Keratinocyte (primary cell): Measurements from ENCODE around the gene CMAS. TPM values are rescaled to one million over a fixed set of nuclear protein-coding genes. Genes with fewer than 3 reads are reported as not detected.
"Not testable (repeated sequence)": the region's sequence is repeated elsewhere in the genome, so short reads cannot be mapped to it uniquely, and the experiment has no call there.

Experiments used
- DNase-seq: peaks from one replicate; pipeline ENCODE4 v3.0.0-alpha.2; 2011; ENCODE audit warnings: low read depth, missing footprints, low spot score
- FAIRE-seq: peaks from 2 replicates; lab custom pipeline; 2011; peaks lifted over from hg19 to GRCh38; lab: Jason Lieb, UNC
- H2AFZ ChIP-seq: 2 replicates; pipeline ENCODE4 v1.6.0; 2012; ENCODE audit warnings: low read length, control low read depth, inconsistent platforms; ENCODE audit not compliant: control insufficient read depth
- H3K27ac ChIP-seq: 2 replicates; pipeline ENCODE4 v1.5.1; 2011; ENCODE audit warnings: low read length; ENCODE audit not compliant: control insufficient read depth, insufficient read depth
- H3K27me3 ChIP-seq: 3 replicates; pipeline ENCODE4 v1.6.0; 2011; ENCODE audit warnings: low read length; ENCODE audit not compliant: control insufficient read depth, insufficient read depth; ENCODE audit errors: extremely low read depth
- H3K36me3 ChIP-seq, 2 experiments: 2 replicates in 1 of 2; 3 replicates in 1 of 2; pipeline ENCODE4 v1.5.1; 2011; ENCODE audit warnings: low read length in 2 of 2, mild to moderate bottlenecking in 1 of 2; ENCODE audit not compliant: control insufficient read depth in 2 of 2, insufficient read depth in 2 of 2; ENCODE audit errors: extremely low read depth in 1 of 2
- H3K4me1 ChIP-seq: 3 replicates; pipeline ENCODE4 v1.5.1; 2011; ENCODE audit warnings: low read length; ENCODE audit not compliant: control insufficient read depth, insufficient read depth; ENCODE audit errors: extremely low read depth
- H3K4me2 ChIP-seq: 3 replicates; pipeline ENCODE4 v1.6.0; 2011; ENCODE audit warnings: low read depth, low read length; ENCODE audit not compliant: control insufficient read depth, insufficient read depth; ENCODE audit errors: extremely low read depth
- H3K4me3 ChIP-seq, 3 experiments: fragments of 200-600 bp in 1 of 3; sonication (generic) in 1 of 3; 2 replicates in 2 of 3; 3 replicates in 1 of 3; pipeline ENCODE4 v1.5.1; 2011 to 2016; ENCODE audit warnings: low read length in 3 of 3, mild to moderate bottlenecking in 3 of 3, control low read depth in 2 of 3, inconsistent platforms in 1 of 3, low read depth in 1 of 3, mixed read lengths in 1 of 3, mixed run types in 1 of 3, moderate library complexity in 1 of 3; ENCODE audit not compliant: control insufficient read depth in 2 of 3, insufficient read depth in 2 of 3; ENCODE audit errors: extremely low read depth in 1 of 3
- H3K79me2 ChIP-seq: 2 replicates; pipeline ENCODE4 v1.6.0; 2012; ENCODE audit warnings: low read length; ENCODE audit not compliant: control insufficient read depth, insufficient read depth
- H3K9ac ChIP-seq: 3 replicates; pipeline ENCODE4 v1.6.0; 2011; ENCODE audit warnings: low read length; ENCODE audit not compliant: control insufficient read depth, insufficient read depth; ENCODE audit errors: extremely low read depth
- H3K9me1 ChIP-seq: 3 replicates; pipeline ENCODE4 v1.6.0; 2011; ENCODE audit warnings: low read length; ENCODE audit not compliant: control insufficient read depth, insufficient read depth; ENCODE audit errors: extremely low read depth
- H3K9me3 ChIP-seq: 2 replicates; pipeline ENCODE4 v1.5.1; 2012; ENCODE audit warnings: low read depth, low read length; ENCODE audit not compliant: control insufficient read depth
- H4K20me1 ChIP-seq: 3 replicates; pipeline ENCODE4 v1.6.0; 2011; ENCODE audit warnings: low read length; ENCODE audit not compliant: control insufficient read depth, insufficient read depth; ENCODE audit errors: extremely low read depth
- CTCF ChIP-seq, 3 experiments: IDR thresholded peaks in 1 of 3; conservative IDR thresholded peaks in 1 of 3; optimal IDR thresholded peaks in 1 of 3; 2 replicates in 2 of 3; 3 replicates in 1 of 3; pipeline versions ENCODE3 to v1.5.1; 2011; ENCODE audit warnings: low read length in 3 of 3, mild to moderate bottlenecking in 3 of 3, moderate library complexity in 2 of 3, control low read depth in 1 of 3, inconsistent platforms in 1 of 3; ENCODE audit not compliant: insufficient read depth in 2 of 3; ENCODE audit errors: extremely low read depth in 1 of 3
- EZH2 ChIP-seq: IDR thresholded peaks from one replicate; pipeline ENCODE4 v1.6.1; 2012; ENCODE audit warnings: inconsistent platforms, mild to moderate bottlenecking, low read length, moderate library complexity
- dilution Hi-C: fragments of 300-500 bp; cut with MboI; formaldehyde crosslinking; loops from one replicate; pipeline ENCODE4 v1.7.0; 2020; ENCODE audit warnings: low sequenced_read_pairs; ENCODE audit not compliant: extremely low pct_ligation_motif_present
- polyA plus RNA-seq, 5 experiments: library from polyadenylated mRNA; depleted of rRNA in 3 of 5; stranded (reverse) in 3 of 5; stranded (forward) in 1 of 5; unstranded in 1 of 5; fragments of >200 nt; gene quantifications; 1 replicate in 1 of 5; 2 replicates in 3 of 5; 3 replicates in 1 of 5; pipeline versions ENCODE4 v1.2.1 to v1.2.3, GENCODE V29; 2011 to 2012; ENCODE audit warnings: missing spikeins in 2 of 5, low read depth in 1 of 5, low replicate concordance in 1 of 5

CMAS gene
- polyA plus RNA-seq, 1 donor (not counting 4 experiments of a cell fraction or from before 2014, with no cell fraction given): 55.0 TPM

- FAIRE-seq: no peak
- Histone ChIP-seq H2AFZ (no peak overlapping the region), H3K4me1 (no peaks in the 10 kb centered on the region)
Measured at GRCh38 chr12:21998782-21999181, 47.2 kb upstream of the CMAS start.

DNA sequence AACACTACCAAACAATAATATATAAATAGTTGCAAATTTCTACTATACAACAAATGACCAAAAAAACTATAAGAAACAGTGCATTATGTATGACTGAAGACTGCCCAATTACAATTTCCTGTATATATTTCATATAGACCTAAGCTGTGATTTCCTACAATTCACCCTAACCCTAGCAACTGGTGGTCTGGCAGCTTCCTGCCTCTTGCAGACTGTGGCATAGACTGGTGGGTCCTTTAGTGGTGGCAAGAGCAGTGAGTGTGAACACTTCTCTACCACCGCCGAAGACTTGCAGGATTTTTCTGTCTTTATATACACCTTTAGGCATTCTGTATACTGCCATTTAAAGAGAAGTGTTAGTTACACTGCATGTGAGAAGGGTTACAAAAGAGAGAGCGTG, 43.6 kb upstream of the CMAS start:
- Histone ChIP-seq H3K27me3 (no peaks in the 10 kb centered on the region), H3K4me2 (no peak overlapping the region), H3K4me3 (no peak overlapping the region), H3K27ac (no peak overlapping the region), H3K4me1 (no peaks in the 10 kb centered on the region), H3K9ac (no peak overlapping the region), H3K79me2 (no peaks in the 10 kb centered on the region), H3K36me3 (no peaks in the 10 kb centered on the region), H2AFZ (no peak overlapping the region), H4K20me1 (no peaks in the 10 kb centered on the region), H3K9me3 (no peaks in the 10 kb centered on the region), H3K9me1 (no peaks in the 10 kb centered on the region)
- dilution Hi-C loops: loop anchor here (25.0 kb wide), 1 partner anchor 315 kb away; no protein-coding TSS in a partner anchor
- FAIRE-seq (no peak), DNase-seq (no peak)
- TF ChIP-seq CTCF (optimal IDR thresholded peaks at IDR 0.05 in 1 of 3, IDR thresholded peaks at IDR 0.05 in 1 of 3, conservative IDR thresholded peaks at IDR 0.05 in 1 of 3; ENCODE audit: extremely low read depth in 1 of 3, insufficient read depth in 2 of 3, low read length in 3 of 3) (no peak), EZH2 (no peak)

More at GRCh38 chr12:21998782-21999181, 47.2 kb upstream of the CMAS start:
- TF ChIP-seq EZH2: no peak
- no peak for TF ChIP-seq CTCF (optimal IDR thresholded peaks at IDR 0.05 in 1 of 3, IDR thresholded peaks at IDR 0.05 in 1 of 3, conservative IDR thresholded peaks at IDR 0.05 in 1 of 3; ENCODE audit: extremely low read depth in 1 of 3, insufficient read depth in 2 of 3, low read length in 3 of 3)
- Histone ChIP-seq H3K27ac (no peak overlapping the region), H3K4me2 (no peak overlapping the region), H3K36me3 (no peaks in the 10 kb centered on the region), H3K9ac (no peak overlapping the region), H3K79me2 (no peaks in the 10 kb centered on the region), H3K9me1 (no peaks in the 10 kb centered on the region), H3K27me3 (no peaks in the 10 kb centered on the region), H4K20me1 (no peaks in the 10 kb centered on the region), H3K9me3 (no peaks in the 10 kb centered on the region), H3K4me3 (no peak overlapping the region)
- dilution Hi-C loops: no loop called here
- DNase-seq: no peak

- H3K79me2 ChIP-seq, H2AFZ ChIP-seq, H4K20me1 ChIP-seq, H3K36me3 ChIP-seq, H3K9ac ChIP-seq, H3K4me1 ChIP-seq, H3K27me3 ChIP-seq, DNase-seq, H3K27ac ChIP-seq, H3K4me3 ChIP-seq, H3K9me1 ChIP-seq, H3K9me3 ChIP-seq, H3K4me2 ChIP-seq, FAIRE-seq: not testable (repeated sequence)
- dilution Hi-C loops: loop anchor here (25.0 kb wide), 1 partner anchor 320 kb away; no protein-coding TSS in a partner anchor
Measured at GRCh38 chr12:22007794-22008193, 38.2 kb upstream of the CMAS start.
